Activated B cell treated with CpG ODN at 0.5 μM for 24 hours (primary cell): ENCODE results near the gene CDH26. TPM values are rescaled to one million over a fixed set of nuclear protein-coding genes. Genes with fewer than 3 reads are reported as not detected.
A peak's percentile ranks its signal among the peaks of the same experiment; 100 is the strongest.

Source experiments
- ATAC-seq: fragments of 200-7000 bp; cut with Tn5 transposase; one replicate; pipeline ENCODE4 v1.10.0; 2021; ENCODE audit warnings: low read depth, mild to moderate bottlenecking, moderate library complexity
- CTCF ChIA-PET: fragments of 350-600 bp; sonication (Branson Sonifier 250); formaldehyde crosslinking; loops from one replicate; lab custom pipeline; 2021; ENCODE audit warnings: antibody characterized with exemption; lab: Charles Lee
- POLR2A ChIA-PET: fragments of 350-600 bp; sonication (Branson Sonifier 250); formaldehyde crosslinking; loops from one replicate; lab custom pipeline; 2021; ENCODE audit warnings: antibody characterized with exemption; lab: Charles Lee
- DNase-seq: peaks from one replicate; pipeline ENCODE4 v3.0.0; 2022
- H3K27ac Mint-ChIP-seq: one replicate; pipeline ENCODE4 v1.8.0; 2020; ENCODE audit warnings: mixed read lengths
- H3K27me3 Mint-ChIP-seq: one replicate; pipeline ENCODE4 v1.8.0; 2021; ENCODE audit warnings: mixed read lengths
- H3K36me3 Mint-ChIP-seq: one replicate; pipeline ENCODE4 v1.8.0; 2021; ENCODE audit warnings: low read depth, mixed read lengths
- H3K4me1 Mint-ChIP-seq: one replicate; pipeline ENCODE4 v1.8.0; 2021; ENCODE audit warnings: mixed read lengths
- H3K4me3 Mint-ChIP-seq: one replicate; pipeline ENCODE4 v1.8.0; 2020; ENCODE audit warnings: mild to moderate bottlenecking, mixed read lengths
- H3K9me3 Mint-ChIP-seq: one replicate; pipeline ENCODE4 v1.8.0; 2020; ENCODE audit warnings: mixed read lengths
- intact Hi-C: fragments of 100-400 bp; cut with micrococcal nuclease; formaldehyde crosslinking; loops from one replicate; pipeline ENCODE4 v1.15.1; 2024
- total RNA-seq: library from RNA; stranded (reverse); gene quantifications from 2 replicates; pipeline ENCODE4 v1.2.3, GENCODE V29; 2022
- TF ChIP-seq, protein P1 (sequence below): fragments of 200-600 bp; IDR thresholded peaks from one replicate; pipeline ENCODE4 v1.8.0; 2022; ENCODE audit warnings: antibody characterized with exemption, mild to moderate bottlenecking

CDH26 gene
- total RNA-seq, 1 donor from 2014 or later: 1.4 TPM

GRCh38 chr20:59933296-59933848, 24.9 kb upstream of the CDH26 start, which contains the start of gene SYCP2:
Gene SYCP2 (minus strand): TSS chr20:59933637. CDS start chr20:59922413, 11,224 bp downstream.
- TF ChIP-seq, protein P1, sequence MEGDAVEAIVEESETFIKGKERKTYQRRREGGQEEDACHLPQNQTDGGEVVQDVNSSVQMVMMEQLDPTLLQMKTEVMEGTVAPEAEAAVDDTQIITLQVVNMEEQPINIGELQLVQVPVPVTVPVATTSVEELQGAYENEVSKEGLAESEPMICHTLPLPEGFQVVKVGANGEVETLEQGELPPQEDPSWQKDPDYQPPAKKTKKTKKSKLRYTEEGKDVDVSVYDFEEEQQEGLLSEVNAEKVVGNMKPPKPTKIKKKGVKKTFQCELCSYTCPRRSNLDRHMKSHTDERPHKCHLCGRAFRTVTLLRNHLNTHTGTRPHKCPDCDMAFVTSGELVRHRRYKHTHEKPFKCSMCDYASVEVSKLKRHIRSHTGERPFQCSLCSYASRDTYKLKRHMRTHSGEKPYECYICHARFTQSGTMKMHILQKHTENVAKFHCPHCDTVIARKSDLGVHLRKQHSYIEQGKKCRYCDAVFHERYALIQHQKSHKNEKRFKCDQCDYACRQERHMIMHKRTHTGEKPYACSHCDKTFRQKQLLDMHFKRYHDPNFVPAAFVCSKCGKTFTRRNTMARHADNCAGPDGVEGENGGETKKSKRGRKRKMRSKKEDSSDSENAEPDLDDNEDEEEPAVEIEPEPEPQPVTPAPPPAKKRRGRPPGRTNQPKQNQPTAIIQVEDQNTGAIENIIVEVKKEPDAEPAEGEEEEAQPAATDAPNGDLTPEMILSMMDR: no peak
- H3K27me3 Mint-ChIP-seq: peaks cover 3% of the 10 kb centered on the region
- H3K27ac Mint-ChIP-seq: no peak within 1 kb of the TSS
- ATAC-seq: peak; percentile 66
- no peaks in the 10 kb centered on the region for H3K9me3 Mint-ChIP-seq
- CTCF ChIA-PET: interaction anchor here (2.7 to 3.8 kb wide), 2 partner anchors 11 to 17 kb away, joined by 10 to 15 read pairs; no protein-coding TSS in a partner anchor
- peak; percentile 37 for DNase-seq
- peaks cover 6% of the 10 kb centered on the region for H3K36me3 Mint-ChIP-seq
- peaks cover 19% of the 10 kb centered on the region for H3K4me1 Mint-ChIP-seq
- H3K4me3 Mint-ChIP-seq: peak within 1 kb of the TSS; percentile 78
- POLR2A ChIA-PET: no interaction called here
- intact Hi-C loops: no loop called here

- Mint-ChIP-seq H3K9me3 (no peaks in the 10 kb centered on the region), H3K27me3 (peaks cover 3% of the 10 kb centered on the region), H3K27ac (no peak overlapping the region), H3K4me1 (peaks cover 25% of the 10 kb centered on the region), H3K36me3 (peaks cover 6% of the 10 kb centered on the region), H3K4me3 (peak overlapping the region; percentile 78)
- TF ChIP-seq, protein P1: peak; percentile 73
- ATAC-seq (peak; percentile 89), DNase-seq (peak; percentile 79)
- ChIA-PET POLR2A (no interaction called here), CTCF (interaction anchor here (1.2 to 3.8 kb wide), 3 partner anchors 11 to 21 kb away, joined by 3 to 15 read pairs (median 10); no protein-coding TSS in a partner anchor)
- intact Hi-C loops: no loop called here
Observed at GRCh38 chr20:59933849-59934585, 24.2 kb upstream of the CDH26 start.

- ATAC-seq (no peak), DNase-seq (no peak)
- H3K27me3 Mint-ChIP-seq: peaks cover 3% of the 10 kb centered on the region
- POLR2A ChIA-PET: no interaction called here
- H3K36me3 Mint-ChIP-seq: peaks cover 9% of the 10 kb centered on the region
- H3K4me3 Mint-ChIP-seq: no peak overlapping the region
- H3K9me3 Mint-ChIP-seq: no peaks in the 10 kb centered on the region
- TF ChIP-seq, protein P1: no peak
- CTCF ChIA-PET: interaction anchor here (2.7 to 3.8 kb wide), 2 partner anchors 9 to 15 kb away, joined by 10 to 15 read pairs; no protein-coding TSS in a partner anchor
- intact Hi-C loops: no loop called here
- H3K27ac Mint-ChIP-seq: no peak overlapping the region
- peaks cover 30% of the 10 kb centered on the region for H3K4me1 Mint-ChIP-seq
Observed at GRCh38 chr20:59935457-59936185, 22.6 kb upstream of the CDH26 start.

- no peaks in the 10 kb centered on the region for H3K9me3 Mint-ChIP-seq
- intact Hi-C loops: no loop called here
- ATAC-seq: no peak
- ChIA-PET POLR2A (no interaction called here), CTCF (interaction anchor here (3.8 kb wide), 1 partner anchor 14 kb away, joined by 15 read pairs; no protein-coding TSS in a partner anchor)
- TF ChIP-seq, protein P1: no peak
- no peak for DNase-seq
- H3K36me3 Mint-ChIP-seq: peaks cover 12% of the 10 kb centered on the region
- H3K4me1 Mint-ChIP-seq: peaks cover 38% of the 10 kb centered on the region
- no peaks in the 10 kb centered on the region for H3K27me3 Mint-ChIP-seq
- no peak overlapping the region for H3K4me3 Mint-ChIP-seq
- no peak overlapping the region for H3K27ac Mint-ChIP-seq
Observed at GRCh38 chr20:59936409-59936808, 21.8 kb upstream of the CDH26 start.
